Left ventricle myocardium inferior (tissue), 1 donor: ENCODE results near the gene ZNF770. TPM values are rescaled to one million over a fixed set of nuclear protein-coding genes. Genes with fewer than 3 reads are reported as not detected.

Experiments used
- DNase-seq: peaks from one replicate; pipeline ENCODE4 v3.0.0-alpha.2; 2020
- H3K27ac ChIP-seq: fragments of 200-600 bp; replicated peaks from 2 replicates; pipeline ENCODE4 v1.8.0; 2021
- H3K27me3 ChIP-seq: fragments of 200-600 bp; 2 replicates; pipeline ENCODE4 v1.8.0; 2021; ENCODE audit warnings: low read depth
- H3K36me3 ChIP-seq: fragments of 200-600 bp; 2 replicates; pipeline ENCODE4 v1.8.0; 2021
- H3K4me1 ChIP-seq: fragments of 200-600 bp; 2 replicates; pipeline ENCODE4 v1.8.0; 2021
- H3K4me3 ChIP-seq: fragments of 200-600 bp; 2 replicates; pipeline ENCODE4 v1.8.0; 2021; ENCODE audit warnings: mild to moderate bottlenecking, moderate library complexity
- H3K9me3 ChIP-seq: fragments of 200-600 bp; replicated peaks from 2 replicates; pipeline ENCODE4 v1.8.0; 2021
- intact Hi-C: fragments of 100-400 bp; cut with micrococcal nuclease; formaldehyde crosslinking; loops from one replicate; pipeline ENCODE4 v1.11.0; 2022
- long read RNA-seq: library from polyadenylated mRNA; unstranded; transcript quantifications from one replicate; pipeline ENCODE4 v2.0.0, GENCODE V29; 2021
- total RNA-seq: library from RNA; stranded (reverse); fragmentation: NEBNext Ultra II Directional; extraction: Animal tissue kit (Norgen Biotek cat#: 25700); gene quantifications from one replicate; pipeline ENCODE4 v1.2.1, GENCODE V29; 2021
- TF ChIP-seq, protein P1 (sequence below): fragments of 200-600 bp; IDR thresholded peaks from 2 replicates; pipeline ENCODE4 v1.8.0; 2021; ENCODE audit warnings: antibody characterized with exemption, mild to moderate bottlenecking, borderline replicate concordance
- donor health status: DM: no; HTN: yes; CAD: no; lungs with severe emphysema.

ZNF770 gene, protein sequence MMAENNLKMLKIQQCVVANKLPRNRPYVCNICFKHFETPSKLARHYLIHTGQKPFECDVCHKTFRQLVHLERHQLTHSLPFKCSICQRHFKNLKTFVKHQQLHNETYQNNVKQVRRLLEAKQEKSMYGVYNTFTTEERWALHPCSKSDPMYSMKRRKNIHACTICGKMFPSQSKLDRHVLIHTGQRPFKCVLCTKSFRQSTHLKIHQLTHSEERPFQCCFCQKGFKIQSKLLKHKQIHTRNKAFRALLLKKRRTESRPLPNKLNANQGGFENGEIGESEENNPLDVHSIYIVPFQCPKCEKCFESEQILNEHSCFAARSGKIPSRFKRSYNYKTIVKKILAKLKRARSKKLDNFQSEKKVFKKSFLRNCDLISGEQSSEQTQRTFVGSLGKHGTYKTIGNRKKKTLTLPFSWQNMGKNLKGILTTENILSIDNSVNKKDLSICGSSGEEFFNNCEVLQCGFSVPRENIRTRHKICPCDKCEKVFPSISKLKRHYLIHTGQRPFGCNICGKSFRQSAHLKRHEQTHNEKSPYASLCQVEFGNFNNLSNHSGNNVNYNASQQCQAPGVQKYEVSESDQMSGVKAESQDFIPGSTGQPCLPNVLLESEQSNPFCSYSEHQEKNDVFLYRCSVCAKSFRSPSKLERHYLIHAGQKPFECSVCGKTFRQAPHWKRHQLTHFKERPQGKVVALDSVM
- 41.3 TPM for total RNA-seq
- long read RNA-seq, full-length matches to known transcripts: 7 of 12 reads
- long read RNA-seq, partial matches to known transcripts: 0 of 12 reads
- long read RNA-seq, other reads (novel, unspliced or antisense): 5 of 12 reads

- TF ChIP-seq, protein P1, sequence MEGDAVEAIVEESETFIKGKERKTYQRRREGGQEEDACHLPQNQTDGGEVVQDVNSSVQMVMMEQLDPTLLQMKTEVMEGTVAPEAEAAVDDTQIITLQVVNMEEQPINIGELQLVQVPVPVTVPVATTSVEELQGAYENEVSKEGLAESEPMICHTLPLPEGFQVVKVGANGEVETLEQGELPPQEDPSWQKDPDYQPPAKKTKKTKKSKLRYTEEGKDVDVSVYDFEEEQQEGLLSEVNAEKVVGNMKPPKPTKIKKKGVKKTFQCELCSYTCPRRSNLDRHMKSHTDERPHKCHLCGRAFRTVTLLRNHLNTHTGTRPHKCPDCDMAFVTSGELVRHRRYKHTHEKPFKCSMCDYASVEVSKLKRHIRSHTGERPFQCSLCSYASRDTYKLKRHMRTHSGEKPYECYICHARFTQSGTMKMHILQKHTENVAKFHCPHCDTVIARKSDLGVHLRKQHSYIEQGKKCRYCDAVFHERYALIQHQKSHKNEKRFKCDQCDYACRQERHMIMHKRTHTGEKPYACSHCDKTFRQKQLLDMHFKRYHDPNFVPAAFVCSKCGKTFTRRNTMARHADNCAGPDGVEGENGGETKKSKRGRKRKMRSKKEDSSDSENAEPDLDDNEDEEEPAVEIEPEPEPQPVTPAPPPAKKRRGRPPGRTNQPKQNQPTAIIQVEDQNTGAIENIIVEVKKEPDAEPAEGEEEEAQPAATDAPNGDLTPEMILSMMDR: peak; percentile 18
- H3K4me3 ChIP-seq: peak within 1 kb of the TSS; percentile 79
Measured at GRCh38 chr15:34988027-34988902, at the start of gene ZNF770. TSS of gene ZNF770 (minus strand) at chr15:34988287. CDS start at chr15:34983434, 4,853 bp downstream.

DNA sequence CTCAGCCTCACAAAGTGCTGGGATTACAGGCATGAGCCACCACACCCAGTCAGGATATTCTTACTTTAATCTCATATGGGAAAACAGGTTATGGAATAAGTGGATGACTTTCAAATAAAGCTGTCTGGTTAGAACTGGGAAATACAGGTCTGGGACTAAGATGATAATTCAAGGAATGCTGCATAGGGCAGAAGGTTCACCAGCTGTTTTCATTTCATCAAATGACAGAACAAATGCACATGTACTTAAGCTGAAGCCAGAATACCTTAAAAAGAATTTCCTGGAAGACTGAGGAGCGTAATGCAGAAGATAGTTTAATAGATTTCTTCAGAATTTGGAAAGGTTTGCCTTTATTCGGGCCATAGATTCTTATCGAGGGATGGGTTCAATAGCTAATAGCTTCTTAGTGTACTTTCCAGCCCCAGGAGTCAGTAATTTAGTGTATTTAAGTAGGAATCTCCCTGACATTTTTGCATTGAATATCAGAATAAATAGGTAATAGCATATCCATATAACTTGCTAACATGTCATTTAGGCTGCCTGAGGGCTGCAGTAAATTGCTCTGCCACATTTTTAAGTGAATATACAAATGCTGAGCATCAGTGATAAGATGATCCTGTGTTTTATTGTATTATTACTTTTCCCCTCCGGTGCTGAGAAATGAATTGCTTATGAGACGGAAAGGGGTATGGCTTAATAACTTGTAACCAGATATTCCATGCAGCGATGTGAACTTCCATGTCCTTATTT, 40.3 kb upstream of the ZNF770 start:
- TF ChIP-seq, protein P1: no peak
- no peaks in the 10 kb centered on the region for H3K36me3 ChIP-seq
- H3K27ac ChIP-seq: no peak overlapping the region
- no peaks in the 10 kb centered on the region for H3K9me3 ChIP-seq
- H3K4me1 ChIP-seq: no peaks in the 10 kb centered on the region
- DNase-seq: no peak
- intact Hi-C loops: no loop called here
- no peaks in the 10 kb centered on the region for H3K27me3 ChIP-seq
- H3K4me3 ChIP-seq: no peak overlapping the region

More at GRCh38 chr15:34988027-34988902, at the start of gene ZNF770:
- DNase-seq: peak; percentile 81
- Histone ChIP-seq H3K27me3 (no peaks in the 10 kb centered on the region), H3K27ac (peak within 1 kb of the TSS; percentile 93), H3K36me3 (no peaks in the 10 kb centered on the region), H3K4me1 (peaks cover 53% of the 10 kb centered on the region), H3K9me3 (no peaks in the 10 kb centered on the region)
- intact Hi-C loops: no loop called here

GRCh38 chr15:35023804-35024203, 35.7 kb upstream of the ZNF770 start:
- Histone ChIP-seq H3K27ac (no peak overlapping the region), H3K4me1 (no peaks in the 10 kb centered on the region)

DNA sequence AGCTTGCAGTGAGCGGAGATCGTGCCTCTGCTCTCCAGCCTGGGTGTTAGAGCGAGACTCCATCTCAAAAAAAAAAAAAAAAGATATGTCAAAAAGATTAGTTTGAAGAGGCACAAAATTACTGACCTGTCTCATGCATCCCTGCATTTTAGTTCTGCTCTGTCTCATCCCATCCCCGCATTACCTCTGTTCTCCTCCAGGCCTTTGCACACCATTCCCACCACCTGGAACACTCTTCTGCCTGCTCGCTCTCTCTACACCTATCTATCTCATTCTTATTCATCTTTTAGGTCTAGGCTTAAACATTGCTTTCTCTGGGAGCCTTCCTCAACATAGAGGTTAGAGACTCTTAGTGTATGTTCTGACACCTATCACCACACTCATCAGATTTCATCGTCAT, 32.9 kb upstream of the ZNF770 start:
- TF ChIP-seq, protein P1: no peak
- H3K4me1 ChIP-seq: no peaks in the 10 kb centered on the region
- intact Hi-C loops: no loop called here
- no peak for DNase-seq
- no peaks in the 10 kb centered on the region for H3K9me3 ChIP-seq
- no peak overlapping the region for H3K27ac ChIP-seq
- H3K27me3 ChIP-seq: no peaks in the 10 kb centered on the region
- no peaks in the 10 kb centered on the region for H3K36me3 ChIP-seq
- no peak overlapping the region for H3K4me3 ChIP-seq

More at GRCh38 chr15:35023804-35024203, 35.7 kb upstream of the ZNF770 start:
- Histone ChIP-seq H3K4me3 (no peak overlapping the region), H3K27me3 (no peaks in the 10 kb centered on the region), H3K36me3 (no peaks in the 10 kb centered on the region), H3K9me3 (no peaks in the 10 kb centered on the region)
- intact Hi-C loops: no loop called here
- TF ChIP-seq, protein P1: no peak
- DNase-seq: no peak
